ENCODE data around the gene BSN.

GRCh38 chr3:49658711-49659110 lies 104.4 kb downstream of the BSN start:
- no peak for TF ChIP-seq ZNF776 (tag by site-specific recombination; IDR thresholded peaks at IDR 0.05; ENCODE audit: borderline replicate concordance)
- TF ChIP-seq MZF1 (tag by site-specific recombination; IDR thresholded peaks at IDR 0.05; ENCODE audit: borderline replicate concordance) = no peak
- no peak for TF ChIP-seq ZBTB11 (tag by site-specific recombination; conservative IDR thresholded peaks at IDR 0.05; ENCODE audit: low read depth)
- no peak for TF ChIP-seq CTCF (tag by site-specific recombination; IDR thresholded peaks at IDR 0.05)
- TF ChIP-seq ZNF692 (tag by site-specific recombination; IDR thresholded peaks at IDR 0.05) = no peak
- no peak for TF ChIP-seq ZFP37 (tag by site-specific recombination; IDR thresholded peaks at IDR 0.05)
- TF ChIP-seq ZNF114 (tag by site-specific recombination; IDR thresholded peaks at IDR 0.05) = no peak
- TF ChIP-seq YY1 (tag by site-specific recombination; IDR thresholded peaks at IDR 0.05) = no peak
- TF ChIP-seq ZNF266 (tag by site-specific recombination; IDR thresholded peaks at IDR 0.05; ENCODE audit: low read depth) = no peak
- TF ChIP-seq WT1 (tag by site-specific recombination; IDR thresholded peaks at IDR 0.05) = no peak
- no peak for TF ChIP-seq ZNF707 (tag by site-specific recombination; IDR thresholded peaks at IDR 0.05)
- TF ChIP-seq ZNF670 (tag by site-specific recombination; IDR thresholded peaks at IDR 0.05; ENCODE audit: low read depth) = no peak
